ENCODE data around the gene GALNS. TPM values are rescaled to one million over a fixed set of nuclear protein-coding genes. Genes with fewer than 3 reads are reported as not detected.

GALNS gene
- total RNA-seq, 1 donor from 2014 or later, result 18.3 TPM

DNA sequence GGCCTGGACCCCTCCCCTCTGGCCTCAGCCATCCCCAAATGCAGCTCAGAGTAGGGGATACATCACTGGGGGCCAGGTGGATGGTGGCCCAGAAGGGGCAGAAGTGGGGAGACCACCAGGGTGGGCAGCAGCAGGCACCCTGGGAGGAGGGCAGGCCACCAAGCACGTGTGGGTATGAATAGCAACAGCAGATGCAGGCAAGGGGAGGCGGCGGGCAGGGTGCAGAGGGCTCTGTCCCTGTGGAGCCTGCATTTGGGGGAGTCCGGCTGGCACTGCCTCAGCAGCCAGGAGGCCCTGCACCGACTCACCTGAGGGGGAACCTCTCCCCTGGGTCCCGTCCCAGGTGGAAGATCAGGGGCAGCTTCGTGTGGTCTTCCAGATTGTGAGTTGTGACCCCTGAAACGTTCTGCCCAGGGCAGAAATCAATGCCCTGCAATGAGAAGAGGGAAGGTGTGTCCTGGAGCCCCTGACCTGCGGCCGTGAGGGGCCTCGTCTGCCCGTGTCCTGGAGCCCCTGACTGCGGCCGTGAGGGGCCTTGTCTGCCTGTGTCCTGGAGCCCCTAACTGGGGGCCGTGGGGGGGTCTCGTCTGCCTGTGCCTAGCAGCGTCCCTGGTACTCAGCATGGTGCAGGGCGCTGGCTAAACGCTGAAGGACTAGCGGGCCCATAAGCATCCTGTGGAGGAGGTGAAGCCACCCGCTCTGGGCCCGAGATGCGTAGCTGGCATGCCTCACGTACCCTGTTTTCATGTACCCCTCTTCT, 34.3 kb downstream of the GALNS start:
- H3K4me3 ChIP-seq (ENCODE audit: low read depth, low read length), result no peak overlapping the region
- no peak for TF ChIP-seq CTCF (conservative IDR thresholded peaks at IDR 0.05; ENCODE audit: low read depth, low read length)
- no peak for DNase-seq (ENCODE audit: low read depth)

DNA sequence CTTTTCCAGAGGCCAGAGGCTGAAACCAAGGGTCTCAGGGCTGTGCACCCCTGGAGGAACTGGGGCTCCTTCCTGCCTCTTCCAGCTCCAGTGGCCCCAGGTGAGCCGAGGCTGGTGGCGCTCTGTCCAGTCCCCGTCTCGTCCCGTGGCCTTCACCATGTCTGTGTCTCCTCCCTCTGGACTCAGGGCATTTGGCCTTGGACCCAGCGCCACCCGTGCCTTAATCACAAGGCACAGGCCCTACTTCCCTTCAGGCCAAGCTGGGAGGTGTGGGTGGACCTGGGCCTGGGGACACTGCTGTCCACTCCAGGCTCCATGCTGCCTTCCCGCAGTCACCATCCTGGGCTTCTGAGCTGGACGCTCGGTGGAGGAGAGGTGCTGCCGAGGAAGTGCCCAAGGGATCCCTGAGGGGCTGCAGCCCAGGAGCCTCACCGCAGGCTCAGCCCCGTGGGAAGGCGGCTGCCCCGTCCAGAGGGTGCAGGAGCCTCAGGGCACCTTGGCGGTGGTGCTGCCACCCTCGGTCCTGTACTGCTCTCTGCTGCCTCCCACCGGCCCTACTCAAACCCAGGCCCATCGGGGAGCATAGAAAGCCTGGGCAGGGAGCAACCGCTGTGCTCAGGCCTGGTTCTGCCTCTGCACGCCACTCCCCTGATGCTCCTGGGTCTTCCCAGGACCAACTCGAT, 35.4 kb downstream of the GALNS start:
- no peak for DNase-seq (ENCODE audit: low read depth)
- TF ChIP-seq CTCF (conservative IDR thresholded peaks at IDR 0.05; ENCODE audit: low read depth, low read length), result no peak
- H3K4me3 ChIP-seq (ENCODE audit: low read depth, low read length), result no peak overlapping the region

GRCh38 chr16:88820385-88821025, 36.2 kb downstream of the GALNS start:
- no peak for DNase-seq (ENCODE audit: low read depth)
- no peak for TF ChIP-seq CTCF (conservative IDR thresholded peaks at IDR 0.05; ENCODE audit: low read depth, low read length)
- no peak overlapping the region for H3K4me3 ChIP-seq (ENCODE audit: low read depth, low read length)

- no peak overlapping the region for H3K4me3 ChIP-seq (ENCODE audit: low read depth, low read length)
Measured at GRCh38 chr16:88819126-88819525, 37.6 kb downstream of the GALNS start.

GRCh38 chr16:88818575-88818874, 38.2 kb downstream of the GALNS start:
- no peak for DNase-seq (ENCODE audit: low read depth)
- no peak for TF ChIP-seq CTCF (conservative IDR thresholded peaks at IDR 0.05; ENCODE audit: low read depth, low read length)

More at GRCh38 chr16:88819126-88819525, 37.6 kb downstream of the GALNS start:
- DNase-seq (ENCODE audit: low read depth), result no peak
- TF ChIP-seq CTCF (conservative IDR thresholded peaks at IDR 0.05; ENCODE audit: low read depth, low read length), result no peak

DNA sequence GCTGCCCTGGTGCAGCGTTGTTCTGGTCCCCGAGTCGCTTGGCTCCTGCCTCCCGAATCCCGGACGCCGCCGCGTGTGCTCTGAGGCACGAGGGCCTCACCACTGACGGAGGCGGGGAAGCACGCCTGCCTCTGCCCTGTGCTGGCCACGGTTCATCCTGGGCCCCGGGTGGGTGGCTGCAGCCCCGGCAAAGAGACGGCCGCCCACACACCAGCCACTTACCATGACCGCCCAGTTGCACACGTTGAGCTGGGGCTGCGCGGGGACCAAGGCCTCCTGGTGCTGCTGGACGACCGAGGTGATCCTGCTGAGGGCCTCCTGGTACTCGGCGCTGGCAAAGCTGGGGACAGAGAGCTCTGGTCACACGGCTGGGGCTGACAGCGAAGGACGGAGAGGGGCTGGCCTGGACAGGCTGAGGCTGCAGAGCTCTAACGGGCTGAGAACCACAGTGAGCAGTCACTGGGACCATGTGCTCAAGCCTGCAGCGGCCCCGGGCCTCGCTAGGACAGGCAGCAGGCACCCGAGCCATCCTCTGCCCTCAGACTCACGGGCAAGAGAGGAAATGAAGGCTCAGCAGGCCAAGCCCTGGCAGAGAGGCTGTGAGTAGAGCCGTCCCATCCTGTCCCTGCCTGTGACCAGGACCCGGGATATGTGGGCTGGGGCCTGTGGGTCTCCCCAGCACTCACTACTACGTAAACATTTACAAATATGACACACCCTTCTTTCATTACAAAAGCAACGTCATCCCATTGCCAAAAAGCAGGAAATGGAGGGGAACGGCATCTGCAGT, 38.8 kb downstream of the GALNS start:
- H3K4me3 ChIP-seq (ENCODE audit: low read depth, low read length), result no peak overlapping the region
- TF ChIP-seq CTCF (conservative IDR thresholded peaks at IDR 0.05; ENCODE audit: low read depth, low read length), result no peak
- DNase-seq (ENCODE audit: low read depth), result no peak

More at GRCh38 chr16:88818575-88818874, 38.2 kb downstream of the GALNS start:
- H3K4me3 ChIP-seq (ENCODE audit: low read depth, low read length), result no peak overlapping the region

Data from epithelial cell of proximal tubule (primary cell).